ENCODE data around the gene RTRAF. TPM values are rescaled to one million over a fixed set of nuclear protein-coding genes. Genes with fewer than 3 reads are reported as not detected.
A peak's percentile ranks its signal among the peaks of the same experiment; 100 is the strongest.

RTRAF gene
- total and polyA plus RNA-seq, 8 donors, result 4.9 to 202 (median 144) TPM

- TF ChIP-seq POLR2A (IDR thresholded peaks at IDR 0.05) (no peak), POLR2AphosphoS5 (IDR thresholded peaks at IDR 0.05) (peak in 2 of 3 donors; percentile 10 to 53)
- Histone ChIP-seq H3K4me3 (no peak overlapping the region), H3K27me3 (no peaks in the 10 kb centered on the region), H3K9me3 (no peaks in the 10 kb centered on the region), H3K27ac (peak overlapping the region in 4 of 5 donors; percentile 43 to 67 (median 56)), H3K36me3 (peaks cover 0 to 28% (median 7%) of the 10 kb centered on the region in 4 donors), H3K4me1 (peaks cover 0 to 13% (median 0%) of the 10 kb centered on the region in 4 donors)
- 57 to 81% (median 68%) methylated on average over 3 of the region's 3 CpGs for WGBS, 5 donors
- intact Hi-C loops (cut with DNase I; ENCODE audit: low total_unique reads), result no loop called here
- no peak for DNase-seq
Observed at GRCh38 chr14:52031781-52032180, 42.4 kb downstream of the RTRAF start.

GRCh38 chr14:52032204-52032801 lies 43.0 kb downstream of the RTRAF start:
- peak overlapping the region in 4 of 5 donors; percentile 43 to 67 (median 56) for H3K27ac ChIP-seq
- no peak for DNase-seq
- 54 to 67% (median 63%) methylated on average over 7 of the region's 7 CpGs for WGBS, 5 donors
- no peaks in the 10 kb centered on the region for H3K9me3 ChIP-seq
- no peaks in the 10 kb centered on the region for H3K27me3 ChIP-seq
- peaks cover 0 to 11% (median 0%) of the 10 kb centered on the region in 4 donors for H3K4me1 ChIP-seq
- peaks cover 0 to 28% (median 6%) of the 10 kb centered on the region in 4 donors for H3K36me3 ChIP-seq
- H3K4me3 ChIP-seq, result no peak overlapping the region
- intact Hi-C loops (cut with DNase I; ENCODE audit: low total_unique reads), result no loop called here
- TF ChIP-seq POLR2A (IDR thresholded peaks at IDR 0.05) (no peak), CTCF (IDR thresholded peaks at IDR 0.05) (no peak), EP300 (IDR thresholded peaks at IDR 0.05) (no peak), POLR2AphosphoS5 (IDR thresholded peaks at IDR 0.05) (no peak)

- Histone ChIP-seq H3K27ac (peak overlapping the region in 4 of 5 donors; percentile 43 to 67 (median 50)), H3K4me3 (no peak overlapping the region), H3K9me3 (no peaks in the 10 kb centered on the region), H3K36me3 (peaks cover 0 to 35% (median 9%) of the 10 kb centered on the region in 4 donors), H3K27me3 (no peaks in the 10 kb centered on the region), H3K4me1 (peaks cover 0 to 11% (median 0%) of the 10 kb centered on the region in 4 donors)
- intact Hi-C loops (cut with DNase I; ENCODE audit: low total_unique reads), result no loop called here
- DNase-seq, result no peak
- WGBS, 5 donors, result 56 to 61% (median 58%) methylated on average over 10 of the region's 10 CpGs
- TF ChIP-seq POLR2AphosphoS5 (IDR thresholded peaks at IDR 0.05) (no peak), CTCF (IDR thresholded peaks at IDR 0.05) (no peak), EP300 (IDR thresholded peaks at IDR 0.05) (no peak), POLR2A (IDR thresholded peaks at IDR 0.05) (no peak)
Observed at GRCh38 chr14:52033101-52033642, 43.8 kb downstream of the RTRAF start.

- WGBS, 5 donors, result 73 to 92% (median 83%) methylated on average over 7 of the region's 7 CpGs
- Histone ChIP-seq H3K9me3 (no peaks in the 10 kb centered on the region), H3K36me3 (peaks cover 0 to 69% (median 32%) of the 10 kb centered on the region in 4 donors), H3K27ac (no peak overlapping the region), H3K4me1 (peaks cover 0 to 24% (median 11%) of the 10 kb centered on the region in 4 donors), H3K4me3 (no peak overlapping the region), H3K27me3 (no peaks in the 10 kb centered on the region)
- DNase-seq, result no peak
- TF ChIP-seq EP300 (IDR thresholded peaks at IDR 0.05) (no peak), POLR2A (IDR thresholded peaks at IDR 0.05) (no peak), CTCF (IDR thresholded peaks at IDR 0.05) (no peak), POLR2AphosphoS5 (IDR thresholded peaks at IDR 0.05) (no peak)
- intact Hi-C loops (cut with DNase I; ENCODE audit: low total_unique reads), result no loop called here
Observed at GRCh38 chr14:52039124-52039815, 49.9 kb downstream of the RTRAF start.

Measured in stomach (tissue), 9 donors.